Cardiac fibroblast (primary cell): ENCODE results near the gene GRAP2.

Experiments used
- DNase-seq, 2 donors: peaks; one replicate each; pipeline versions ENCODE4 v3.0.0 to v3.0.0-alpha.2; 2010; ENCODE audit warnings: low read depth in 2 of 2
- H3K4me3 ChIP-seq, 2 donors: replicated peaks in 1 of 2; 1 replicate in 1 of 2; 2 replicates in 1 of 2; pipeline ENCODE4 v1.5.1; 2011; ENCODE audit warnings: low read depth in 2 of 2, low read length in 2 of 2, mild to moderate bottlenecking in 2 of 2, moderate library complexity in 1 of 2
- CTCF ChIP-seq: IDR thresholded peaks from one replicate; pipeline ENCODE4 v1.5.1; 2011; ENCODE audit warnings: low read depth, mild to moderate bottlenecking, low read length, inconsistent platforms

GRAP2 gene

GRCh38 chr22:39908136-39908535 is 7.3 kb downstream of the GRAP2 start:
- H3K4me3 ChIP-seq, result no peak overlapping the region
- DNase-seq, result no peak
- TF ChIP-seq CTCF, result no peak

DNA sequence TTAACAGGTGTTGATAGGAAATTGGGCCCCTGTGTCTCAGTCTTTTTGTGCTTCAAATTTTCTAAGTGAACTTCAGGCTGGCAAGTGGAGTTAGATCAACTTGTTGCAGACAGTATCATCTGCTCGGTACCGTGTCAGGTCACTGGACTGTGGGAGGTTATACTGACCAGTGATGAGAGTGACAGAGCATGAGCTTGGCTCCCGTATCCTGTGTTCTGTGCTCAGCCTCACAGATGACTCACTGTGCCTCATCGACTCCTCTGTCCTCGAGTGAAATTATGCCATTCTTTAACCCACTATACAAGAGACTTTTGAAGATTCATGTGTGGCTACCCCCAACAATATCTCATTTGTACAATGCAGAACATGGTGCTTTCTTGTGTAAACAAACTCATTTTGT is 7.9 kb downstream of the GRAP2 start:
- peak in 1 of 2 donors; percentile 24 for DNase-seq
- TF ChIP-seq CTCF, result no peak
- no peak overlapping the region for H3K4me3 ChIP-seq

DNA sequence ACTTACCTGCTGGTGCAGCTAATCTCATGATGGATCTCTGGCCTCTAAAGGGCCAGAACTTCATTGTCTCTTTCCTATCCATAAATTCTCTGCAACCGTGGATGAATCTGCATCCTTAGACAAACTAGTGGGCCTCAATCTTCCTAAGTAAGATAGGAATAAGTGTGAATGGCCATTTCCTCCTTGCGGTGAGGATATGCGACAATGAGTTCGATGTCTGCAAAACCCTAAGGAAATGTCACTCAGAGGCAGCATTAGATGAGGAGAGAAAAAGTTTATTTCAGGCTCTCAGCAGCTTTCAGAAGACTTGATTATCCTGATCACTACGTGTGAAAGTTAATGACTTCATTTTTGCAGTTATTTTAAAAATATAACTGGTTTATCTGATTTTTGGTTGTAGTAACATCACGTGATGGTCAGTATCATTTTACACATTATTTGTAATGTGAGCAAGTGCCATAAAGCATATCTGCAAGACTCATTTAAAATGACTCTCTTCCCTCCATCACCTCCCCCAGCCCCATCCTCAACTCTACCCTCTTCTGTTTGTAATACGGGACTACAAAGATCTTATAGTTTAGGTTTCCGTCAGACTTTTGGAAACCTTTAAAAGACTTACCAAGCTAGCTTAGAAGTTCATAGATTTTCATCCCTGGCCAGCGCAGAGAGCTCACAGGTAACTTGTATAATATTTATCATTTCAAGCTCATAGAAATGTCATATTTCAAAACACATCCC is 10.2 kb downstream of the GRAP2 start:
- no peak for DNase-seq
- H3K4me3 ChIP-seq, result no peak overlapping the region
- TF ChIP-seq CTCF, result no peak

DNA sequence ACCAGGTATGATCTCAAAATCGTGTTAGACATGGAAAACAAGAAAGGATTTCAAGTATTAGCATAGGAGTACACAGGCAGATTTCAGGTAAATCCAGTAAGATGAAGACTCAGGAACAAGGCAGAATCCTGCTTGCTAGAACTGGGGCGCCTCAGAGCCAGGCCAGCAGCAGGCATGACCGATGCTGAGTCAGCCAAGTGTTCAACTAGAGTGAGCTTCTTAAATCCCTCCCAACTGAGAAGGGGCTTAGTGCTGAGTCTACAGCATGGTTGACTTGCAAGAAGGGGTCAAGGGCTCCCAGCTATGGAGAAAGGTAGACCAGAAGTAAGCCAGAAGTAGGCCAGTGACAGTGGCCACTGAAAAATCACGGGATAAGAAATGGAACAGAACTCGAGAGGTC is 12.4 kb downstream of the GRAP2 start:
- DNase-seq, result no peak
- H3K4me3 ChIP-seq, result no peak overlapping the region
- no peak for TF ChIP-seq CTCF

- no peak for DNase-seq
Observed at GRCh38 chr22:39913886-39914285, 13.0 kb downstream of the GRAP2 start.

DNA sequence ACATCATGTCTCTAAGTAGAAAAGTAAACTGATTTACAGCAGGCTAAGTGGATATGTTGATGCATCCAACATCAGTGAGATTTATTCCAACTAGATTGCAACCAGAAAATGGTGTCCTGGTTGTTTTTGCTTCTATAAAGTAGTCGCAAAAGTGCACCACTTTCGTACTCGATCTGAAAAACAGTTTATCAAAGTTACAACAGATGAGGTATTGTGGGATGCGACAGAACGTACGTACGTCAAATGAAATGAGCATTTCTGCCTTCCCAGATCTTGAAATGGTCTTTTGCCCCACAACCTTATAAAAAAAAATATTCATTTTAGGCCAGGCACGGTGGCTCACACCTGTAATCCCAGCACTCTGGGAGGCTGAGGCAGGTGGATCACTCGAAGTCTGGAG is 13.7 kb downstream of the GRAP2 start:
- no peak for DNase-seq
- TF ChIP-seq CTCF, result no peak
- no peak overlapping the region for H3K4me3 ChIP-seq

More at GRCh38 chr22:39913886-39914285, 13.0 kb downstream of the GRAP2 start:
- no peak overlapping the region for H3K4me3 ChIP-seq
- no peak for TF ChIP-seq CTCF

DNA sequence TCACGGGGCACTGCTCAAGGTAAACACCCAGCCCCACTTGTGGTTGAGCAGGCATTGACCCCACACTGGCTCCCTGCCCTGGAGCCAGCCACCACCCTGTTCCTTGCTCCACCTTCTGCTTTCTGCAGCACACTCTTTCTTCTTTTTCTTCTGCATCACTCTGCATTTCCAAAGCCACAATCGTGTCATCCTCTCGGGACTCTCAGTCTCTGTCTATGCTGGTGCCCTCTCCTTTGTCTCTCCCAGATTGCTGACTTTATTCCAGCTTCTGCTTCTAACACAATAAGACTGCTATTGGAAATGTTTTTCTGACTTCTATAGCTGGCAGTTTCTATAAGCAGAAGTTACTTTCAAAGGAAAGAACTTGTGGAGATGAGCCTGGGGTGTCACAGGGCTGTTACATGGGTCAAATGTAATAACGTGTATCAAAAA is 14.4 kb downstream of the GRAP2 start:
- no peak for DNase-seq
- no peak overlapping the region for H3K4me3 ChIP-seq
- no peak for TF ChIP-seq CTCF
